GM21528 (cell line): Measurements from ENCODE around the gene MCM5.
"Not testable (repeated sequence)": the region's sequence is repeated elsewhere in the genome, so short reads cannot be mapped to it uniquely, and the experiment has no call there.

Experiments used
- ATAC-seq: cut with Tn5 transposase; IDR thresholded peaks from one replicate; pipeline ENCODE4 v1.9.1; 2021; ENCODE audit warnings: mild to moderate bottlenecking, moderate library complexity; ENCODE audit not compliant: unreplicated experiment, low FRiP score

MCM5 gene

GRCh38 chr22:35430897-35431322, 31.0 kb downstream of the MCM5 start:
- ATAC-seq, result no peak

GRCh38 chr22:35431483-35432227, 31.7 kb downstream of the MCM5 start:
- no peak for ATAC-seq

- no peak for ATAC-seq
These were observed 32.4 kb downstream of the MCM5 start for GRCh38 chr22:35432228-35432905.

- no peak for ATAC-seq
These were observed 34.2 kb downstream of the MCM5 start for GRCh38 chr22:35434061-35434710.

GRCh38 chr22:35435201-35435740, 35.3 kb downstream of the MCM5 start:
- no peak for ATAC-seq

GRCh38 chr22:35436421-35436820, 36.5 kb downstream of the MCM5 start:
- ATAC-seq, result no peak

- ATAC-seq, result no peak
These were observed 37.1 kb downstream of the MCM5 start for GRCh38 chr22:35437049-35437448.

GRCh38 chr22:35438673-35439364, 38.9 kb downstream of the MCM5 start:
- not testable (repeated sequence) for ATAC-seq

GRCh38 chr22:35439365-35439717, 39.4 kb downstream of the MCM5 start:
- ATAC-seq, result no peak

- ATAC-seq, result no peak
These were observed 40.2 kb downstream of the MCM5 start for GRCh38 chr22:35440129-35440528.

GRCh38 chr22:35441489-35442100, 41.7 kb downstream of the MCM5 start:
- no peak for ATAC-seq

- ATAC-seq, result no peak
These were observed 42.5 kb downstream of the MCM5 start for GRCh38 chr22:35442471-35442870.

GRCh38 chr22:35443338-35443737, 43.4 kb downstream of the MCM5 start:
- ATAC-seq, result no peak

- ATAC-seq, result no peak
These were observed 44.1 kb downstream of the MCM5 start for GRCh38 chr22:35443790-35444684.

- no peak for ATAC-seq
These were observed 44.9 kb downstream of the MCM5 start for GRCh38 chr22:35444685-35445399.

GRCh38 chr22:35445933-35446332, 46.0 kb downstream of the MCM5 start:
- no peak for ATAC-seq

GRCh38 chr22:35446365-35446764, 46.4 kb downstream of the MCM5 start:
- ATAC-seq, result no peak

GRCh38 chr22:35448523-35448922, 48.6 kb downstream of the MCM5 start:
- no peak for ATAC-seq
